ENCODE measurements around the gene GSE1. TPM values are rescaled to one million over a fixed set of nuclear protein-coding genes. Genes with fewer than 3 reads are reported as not detected.

The GSE1 gene
- total RNA-seq, 1 donor from 2014 or later = 120 TPM

DNA sequence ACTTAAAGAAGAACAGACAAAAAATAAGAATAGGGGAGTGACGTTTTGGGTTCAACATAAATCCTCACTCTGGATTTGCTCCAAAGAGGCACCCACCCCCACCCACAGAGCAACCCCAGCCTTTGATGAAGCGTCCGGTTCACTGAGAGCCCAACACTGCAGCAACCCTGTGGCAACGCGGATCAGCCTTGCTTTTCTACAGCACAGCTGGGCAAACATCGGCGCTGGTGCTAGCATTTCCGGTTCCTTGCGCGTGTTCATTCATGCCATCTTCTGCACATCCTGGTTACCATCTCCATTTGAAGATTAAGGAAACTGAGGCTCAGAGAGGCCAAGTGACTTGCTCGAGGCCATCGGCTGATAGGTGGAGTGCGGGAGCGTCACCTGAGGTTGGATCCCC is 84.3 kb downstream of the GSE1 start:
- H3K27me3 ChIP-seq = peaks cover 3% of the 10 kb centered on the region
- no peak overlapping the region for H3K27ac ChIP-seq
- no peak overlapping the region for H3K4me3 ChIP-seq
- TF ChIP-seq, protein P1, sequence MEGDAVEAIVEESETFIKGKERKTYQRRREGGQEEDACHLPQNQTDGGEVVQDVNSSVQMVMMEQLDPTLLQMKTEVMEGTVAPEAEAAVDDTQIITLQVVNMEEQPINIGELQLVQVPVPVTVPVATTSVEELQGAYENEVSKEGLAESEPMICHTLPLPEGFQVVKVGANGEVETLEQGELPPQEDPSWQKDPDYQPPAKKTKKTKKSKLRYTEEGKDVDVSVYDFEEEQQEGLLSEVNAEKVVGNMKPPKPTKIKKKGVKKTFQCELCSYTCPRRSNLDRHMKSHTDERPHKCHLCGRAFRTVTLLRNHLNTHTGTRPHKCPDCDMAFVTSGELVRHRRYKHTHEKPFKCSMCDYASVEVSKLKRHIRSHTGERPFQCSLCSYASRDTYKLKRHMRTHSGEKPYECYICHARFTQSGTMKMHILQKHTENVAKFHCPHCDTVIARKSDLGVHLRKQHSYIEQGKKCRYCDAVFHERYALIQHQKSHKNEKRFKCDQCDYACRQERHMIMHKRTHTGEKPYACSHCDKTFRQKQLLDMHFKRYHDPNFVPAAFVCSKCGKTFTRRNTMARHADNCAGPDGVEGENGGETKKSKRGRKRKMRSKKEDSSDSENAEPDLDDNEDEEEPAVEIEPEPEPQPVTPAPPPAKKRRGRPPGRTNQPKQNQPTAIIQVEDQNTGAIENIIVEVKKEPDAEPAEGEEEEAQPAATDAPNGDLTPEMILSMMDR (IDR thresholded peaks at IDR 0.05) = no peak
- DNase-seq (ENCODE audit: low spot score in 2 of 2) = no peak
- H3K36me3 ChIP-seq = no peaks in the 10 kb centered on the region
- peaks cover 0 to 5% of the 10 kb centered on the region in 2 donors for H3K9me3 ChIP-seq
- intact Hi-C loops (cut with DNase I) = loop anchor here (2.0 kb wide), 1 partner anchor 17 kb away; no protein-coding TSS in a partner anchor
- no peaks in the 10 kb centered on the region for H3K4me1 ChIP-seq

DNA sequence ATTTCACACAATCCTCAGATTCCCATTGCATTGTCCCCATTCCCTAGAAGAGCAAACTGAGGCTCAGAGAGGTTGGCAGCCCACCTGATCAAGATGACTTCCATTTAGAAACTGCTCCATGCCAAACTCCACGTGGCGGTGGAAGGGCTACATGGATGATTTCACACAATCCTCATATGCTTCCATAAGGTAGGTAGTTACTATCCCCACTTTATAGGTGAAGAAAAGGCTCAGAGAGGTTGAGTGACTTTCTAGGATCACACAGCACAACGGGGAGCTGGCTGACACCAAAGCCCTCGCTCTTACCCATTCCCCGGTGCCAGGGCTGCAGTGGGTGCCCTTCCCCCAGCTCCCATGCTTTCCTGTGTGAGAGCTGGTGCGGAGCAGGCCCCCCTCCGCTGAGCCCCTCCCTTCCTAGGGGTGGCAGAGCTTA is 85.4 kb downstream of the GSE1 start:
- DNase-seq (ENCODE audit: low spot score in 2 of 2) = no peak
- Histone ChIP-seq H3K9me3 (peaks cover 0 to 5% of the 10 kb centered on the region in 2 donors), H3K4me3 (no peak overlapping the region), H3K4me1 (no peaks in the 10 kb centered on the region), H3K27ac (no peak overlapping the region), H3K27me3 (peaks cover 3% of the 10 kb centered on the region), H3K36me3 (no peaks in the 10 kb centered on the region)
- intact Hi-C loops (cut with DNase I) = no loop called here
- TF ChIP-seq, protein P1 (IDR thresholded peaks at IDR 0.05) = no peak

DNA sequence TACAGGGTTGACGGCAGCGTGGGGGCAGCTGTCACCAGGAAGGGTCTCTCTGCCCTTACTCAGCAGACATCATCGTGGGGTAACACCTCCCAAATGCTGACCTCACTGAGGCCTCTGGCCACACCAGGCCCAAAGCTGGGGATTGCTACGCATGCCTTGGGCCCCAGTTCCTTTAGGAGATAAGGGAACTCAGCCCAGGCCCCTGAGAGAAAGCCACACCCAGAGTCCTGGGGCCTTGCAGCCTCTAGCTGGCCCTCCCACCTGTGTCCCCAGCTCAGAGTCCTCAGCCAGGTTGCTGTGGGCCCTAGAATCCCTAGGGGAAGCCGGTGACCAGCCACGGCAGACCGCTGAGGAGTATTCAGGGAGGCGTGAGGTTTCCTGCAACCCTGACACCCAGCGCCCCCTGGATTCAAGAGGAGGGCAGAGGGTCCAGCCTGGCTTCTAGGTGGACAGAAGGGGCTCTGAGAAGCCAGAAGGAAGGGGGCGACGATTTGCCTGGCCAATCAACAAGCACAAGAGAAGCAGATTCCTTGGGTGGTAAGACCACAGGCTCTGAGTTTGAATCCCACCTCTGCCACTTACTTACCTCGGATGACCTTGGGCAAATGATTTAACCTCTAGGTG is 85.9 kb downstream of the GSE1 start:
- TF ChIP-seq, protein P1 (IDR thresholded peaks at IDR 0.05) = no peak
- Histone ChIP-seq H3K27me3 (peaks cover 2% of the 10 kb centered on the region), H3K4me3 (no peak overlapping the region), H3K27ac (no peak overlapping the region), H3K36me3 (no peaks in the 10 kb centered on the region), H3K9me3 (peaks cover 0 to 5% of the 10 kb centered on the region in 2 donors), H3K4me1 (no peaks in the 10 kb centered on the region)
- DNase-seq (ENCODE audit: low spot score in 2 of 2) = no peak
- intact Hi-C loops (cut with DNase I) = no loop called here

DNA sequence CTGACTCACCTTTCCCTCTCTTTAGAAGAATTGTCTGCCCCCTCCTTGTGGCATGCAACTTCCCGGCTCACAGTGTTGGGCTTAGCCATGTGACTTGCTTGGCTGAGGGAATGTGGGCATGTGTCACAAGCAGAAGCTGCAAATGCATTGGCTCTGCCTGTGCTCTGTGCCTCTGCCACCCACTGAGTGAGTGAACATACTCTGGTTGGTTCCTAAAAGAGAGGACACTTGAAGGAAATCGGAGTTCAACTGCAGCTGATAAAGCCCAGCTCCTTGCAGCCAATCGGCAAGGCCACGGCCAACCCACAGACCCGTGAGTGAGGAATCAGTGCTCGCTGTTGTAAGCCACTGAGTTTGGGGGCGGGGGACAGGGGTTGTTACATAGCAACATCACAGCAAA is 86.5 kb downstream of the GSE1 start:
- intact Hi-C loops (cut with DNase I) = no loop called here
- Histone ChIP-seq H3K9me3 (peaks cover 0 to 5% of the 10 kb centered on the region in 2 donors), H3K27me3 (no peaks in the 10 kb centered on the region), H3K4me1 (no peaks in the 10 kb centered on the region), H3K27ac (no peak overlapping the region), H3K4me3 (no peak overlapping the region), H3K36me3 (no peaks in the 10 kb centered on the region)
- TF ChIP-seq, protein P1 (IDR thresholded peaks at IDR 0.05) = no peak
- no peak for DNase-seq (ENCODE audit: low spot score in 2 of 2)

DNA sequence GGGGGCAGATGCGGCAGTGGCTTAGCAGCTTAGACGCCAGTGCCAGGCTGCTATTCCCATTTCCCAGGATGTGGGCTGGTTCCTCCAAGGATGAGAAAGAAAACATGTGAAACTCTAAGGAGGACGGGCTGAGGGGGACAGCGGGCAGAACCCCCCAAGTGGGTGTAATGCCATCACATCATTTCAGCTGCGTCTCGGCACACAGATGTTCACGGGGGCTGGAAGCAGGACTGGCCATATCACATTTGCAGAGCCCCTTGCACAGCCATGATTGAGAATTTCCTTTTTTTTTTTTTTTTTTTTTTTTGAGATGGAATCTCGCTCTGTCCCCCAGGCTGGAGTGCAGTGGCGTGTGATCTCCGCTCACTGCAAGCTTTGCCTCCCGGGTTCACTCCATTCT is 90.9 kb downstream of the GSE1 start:
- H3K27ac ChIP-seq = no peak overlapping the region
- H3K9me3 ChIP-seq = peaks cover 0 to 5% of the 10 kb centered on the region in 2 donors
- H3K36me3 ChIP-seq = no peaks in the 10 kb centered on the region
- H3K4me3 ChIP-seq = no peak overlapping the region
- no peaks in the 10 kb centered on the region for H3K4me1 ChIP-seq
- DNase-seq (ENCODE audit: low spot score in 2 of 2) = no peak
- no peaks in the 10 kb centered on the region for H3K27me3 ChIP-seq
- TF ChIP-seq, protein P1 (IDR thresholded peaks at IDR 0.05) = no peak
- intact Hi-C loops (cut with DNase I) = no loop called here

Data from ascending aorta (tissue), 2 donors.